Measurements from ENCODE around the gene CD68.

- TF ChIP-seq CTCF (IDR thresholded peaks at IDR 0.05; ENCODE audit: insufficient read depth, low read length) (no peak), POLR2AphosphoS5 (IDR thresholded peaks at IDR 0.05; ENCODE audit: low read depth) (no peak), GABPA (IDR thresholded peaks at IDR 0.05; ENCODE audit: low read depth) (no peak), REST (IDR thresholded peaks at IDR 0.05; ENCODE audit: insufficient replicate concordance, low read depth) (no peak), SPI1 (IDR thresholded peaks at IDR 0.05; ENCODE audit: borderline replicate concordance, low read depth) (no peak)
These were observed 26.8 kb downstream of the CD68 start for GRCh38 chr17:7606280-7606679.

Data from HL-60 (cell line).